ENCODE results near the gene PRPF31.
A peak's percentile ranks its signal among the peaks of the same experiment; 100 is the strongest.

Gene PRPF31

GRCh38 chr19:54107876-54108490, 7.6 kb upstream of the PRPF31 start:
- DNase-seq: no peak

- no peak for DNase-seq
Measured at GRCh38 chr19:54108496-54108895, 7.1 kb upstream of the PRPF31 start.

- DNase-seq: no peak
Measured at GRCh38 chr19:54109651-54110050, 5.9 kb upstream of the PRPF31 start.

- peak in 7 of 14 donors; percentile 10 to 65 (median 19) for DNase-seq
Measured at GRCh38 chr19:54114340-54115108, 1.0 kb upstream of the PRPF31 start.

- no peak for DNase-seq
Measured at GRCh38 chr19:54121259-54121658, 5.7 kb downstream of the PRPF31 start.

- no peak for DNase-seq
Measured at GRCh38 chr19:54123682-54124081, 8.1 kb downstream of the PRPF31 start.

GRCh38 chr19:54124393-54124792, 8.8 kb downstream of the PRPF31 start:
- no peak for DNase-seq

GRCh38 chr19:54125713-54126112, 10.2 kb downstream of the PRPF31 start:
- no peak for DNase-seq

- DNase-seq: no peak
Measured at GRCh38 chr19:54127688-54128440, 12.3 kb downstream of the PRPF31 start.

GRCh38 chr19:54128441-54128725, 12.8 kb downstream of the PRPF31 start:
- no peak for DNase-seq

GRCh38 chr19:54128796-54129616, 13.5 kb downstream of the PRPF31 start:
- DNase-seq: no peak

GRCh38 chr19:54129617-54129996, 14.1 kb downstream of the PRPF31 start:
- no peak for DNase-seq

GRCh38 chr19:54133312-54133956, 17.9 kb downstream of the PRPF31 start:
- DNase-seq: peak in 2 of 14 donors; percentile 12 to 86

- DNase-seq: no peak
Measured at GRCh38 chr19:54133957-54134590, 18.5 kb downstream of the PRPF31 start.

GRCh38 chr19:54136086-54136863, 20.7 kb downstream of the PRPF31 start:
- DNase-seq: peak in 1 of 14 donors; percentile 62

- DNase-seq: peak; percentile 96 to 100 (median 100)
Measured at GRCh38 chr19:54136864-54137698, 21.5 kb downstream of the PRPF31 start.

- DNase-seq: peak in 1 of 14 donors; percentile 6
Measured at GRCh38 chr19:54137699-54138488, 22.3 kb downstream of the PRPF31 start, which contains the start of gene CNOT3. TSS of gene CNOT3 (plus strand) at chr19:54137762. CDS start at chr19:54142979, 5,217 bp downstream.

- DNase-seq: peak in 1 of 14 donors; percentile 6
Measured at GRCh38 chr19:54138489-54139256, 23.1 kb downstream of the PRPF31 start.

All from C1 segment of cervical spinal cord (tissue), 14 donors.